ENCODE measurements around the gene TTC39C.

TTC39C gene

DNA sequence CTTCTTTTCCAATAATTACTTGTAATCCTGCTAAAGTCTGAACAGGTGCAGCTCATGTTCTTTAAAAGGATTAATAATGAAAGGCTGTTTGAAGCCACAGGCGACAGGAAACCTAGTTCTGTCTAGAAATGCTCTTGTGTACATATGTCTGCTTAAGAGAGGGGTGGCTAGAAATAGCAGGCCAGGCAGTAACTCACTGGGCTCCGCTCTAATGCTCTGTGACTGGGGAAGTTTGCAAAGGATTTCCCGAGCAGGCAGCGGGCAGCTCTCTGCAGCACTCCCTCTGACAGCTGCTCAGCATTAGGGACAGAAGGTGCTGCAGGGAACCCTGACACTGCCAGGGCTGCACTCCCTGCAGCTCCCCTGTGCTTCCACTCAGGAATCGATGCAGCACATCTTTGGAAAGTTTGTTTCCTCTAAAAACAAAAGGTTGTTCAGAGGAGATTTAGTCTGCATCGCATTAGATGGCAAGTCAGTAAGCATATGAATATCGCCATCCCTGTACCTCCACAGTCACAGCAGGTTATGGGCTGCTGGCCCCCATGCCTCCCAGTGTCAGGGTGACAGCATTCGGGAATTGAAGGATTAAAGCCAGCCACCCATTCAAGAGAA lies 33.1 kb upstream of the TTC39C start:
- no peak for DNase-seq (ENCODE audit: low read depth, low spot score)
- CTCF ChIA-PET, result interaction anchor here (1.1 kb wide), 1 partner anchor 62 kb away, joined by 3 read pairs; no protein-coding TSS in a partner anchor
- H3K4me3 ChIP-seq (ENCODE audit: low read depth, low read length), result no peak overlapping the region
- TF ChIP-seq, protein P1, sequence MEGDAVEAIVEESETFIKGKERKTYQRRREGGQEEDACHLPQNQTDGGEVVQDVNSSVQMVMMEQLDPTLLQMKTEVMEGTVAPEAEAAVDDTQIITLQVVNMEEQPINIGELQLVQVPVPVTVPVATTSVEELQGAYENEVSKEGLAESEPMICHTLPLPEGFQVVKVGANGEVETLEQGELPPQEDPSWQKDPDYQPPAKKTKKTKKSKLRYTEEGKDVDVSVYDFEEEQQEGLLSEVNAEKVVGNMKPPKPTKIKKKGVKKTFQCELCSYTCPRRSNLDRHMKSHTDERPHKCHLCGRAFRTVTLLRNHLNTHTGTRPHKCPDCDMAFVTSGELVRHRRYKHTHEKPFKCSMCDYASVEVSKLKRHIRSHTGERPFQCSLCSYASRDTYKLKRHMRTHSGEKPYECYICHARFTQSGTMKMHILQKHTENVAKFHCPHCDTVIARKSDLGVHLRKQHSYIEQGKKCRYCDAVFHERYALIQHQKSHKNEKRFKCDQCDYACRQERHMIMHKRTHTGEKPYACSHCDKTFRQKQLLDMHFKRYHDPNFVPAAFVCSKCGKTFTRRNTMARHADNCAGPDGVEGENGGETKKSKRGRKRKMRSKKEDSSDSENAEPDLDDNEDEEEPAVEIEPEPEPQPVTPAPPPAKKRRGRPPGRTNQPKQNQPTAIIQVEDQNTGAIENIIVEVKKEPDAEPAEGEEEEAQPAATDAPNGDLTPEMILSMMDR (IDR thresholded peaks at IDR 0.05; ENCODE audit: insufficient read depth, low read length, missing control alignments), result no peak
- POLR2A ChIA-PET, result no interaction called here

GRCh38 chr18:23982155-23983079 lies 32.1 kb upstream of the TTC39C start:
- ChIA-PET CTCF (no interaction called here), POLR2A (interaction anchor here (1.2 kb wide), 1 partner anchor 156 kb away, joined by 3 read pairs; the partner anchor contains the start of gene CABYR)
- H3K4me3 ChIP-seq (ENCODE audit: low read depth, low read length), result no peak overlapping the region
- no peak for DNase-seq (ENCODE audit: low read depth, low spot score)
- TF ChIP-seq, protein P1 (IDR thresholded peaks at IDR 0.05; ENCODE audit: insufficient read depth, low read length, missing control alignments), result no peak

DNA sequence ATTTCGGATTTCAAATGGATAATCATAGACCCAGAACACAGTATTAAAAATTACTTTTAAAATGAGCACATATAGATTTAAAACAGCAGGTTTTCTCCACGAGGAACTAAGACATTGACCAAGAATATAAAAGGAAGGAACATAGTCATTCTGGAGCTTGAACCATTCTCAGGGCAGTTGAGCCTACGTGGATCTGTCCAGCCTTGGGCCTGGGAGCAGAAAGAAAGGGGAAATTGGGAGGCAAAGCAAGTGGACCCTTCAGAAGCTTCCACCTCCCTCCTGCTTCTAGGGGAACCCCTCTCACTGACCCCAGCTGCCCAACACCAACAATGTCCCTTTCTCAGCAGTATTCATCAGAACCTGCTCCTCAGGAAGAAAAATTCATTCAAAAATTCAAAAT lies 31.4 kb upstream of the TTC39C start:
- no peak for DNase-seq (ENCODE audit: low read depth, low spot score)
- H3K4me3 ChIP-seq (ENCODE audit: low read depth, low read length), result no peak overlapping the region
- CTCF ChIA-PET, result no interaction called here
- TF ChIP-seq, protein P1 (IDR thresholded peaks at IDR 0.05; ENCODE audit: insufficient read depth, low read length, missing control alignments), result no peak
- POLR2A ChIA-PET, result interaction anchor here (1.2 kb wide), 1 partner anchor 156 kb away, joined by 3 read pairs; the partner anchor contains the start of gene CABYR

DNA sequence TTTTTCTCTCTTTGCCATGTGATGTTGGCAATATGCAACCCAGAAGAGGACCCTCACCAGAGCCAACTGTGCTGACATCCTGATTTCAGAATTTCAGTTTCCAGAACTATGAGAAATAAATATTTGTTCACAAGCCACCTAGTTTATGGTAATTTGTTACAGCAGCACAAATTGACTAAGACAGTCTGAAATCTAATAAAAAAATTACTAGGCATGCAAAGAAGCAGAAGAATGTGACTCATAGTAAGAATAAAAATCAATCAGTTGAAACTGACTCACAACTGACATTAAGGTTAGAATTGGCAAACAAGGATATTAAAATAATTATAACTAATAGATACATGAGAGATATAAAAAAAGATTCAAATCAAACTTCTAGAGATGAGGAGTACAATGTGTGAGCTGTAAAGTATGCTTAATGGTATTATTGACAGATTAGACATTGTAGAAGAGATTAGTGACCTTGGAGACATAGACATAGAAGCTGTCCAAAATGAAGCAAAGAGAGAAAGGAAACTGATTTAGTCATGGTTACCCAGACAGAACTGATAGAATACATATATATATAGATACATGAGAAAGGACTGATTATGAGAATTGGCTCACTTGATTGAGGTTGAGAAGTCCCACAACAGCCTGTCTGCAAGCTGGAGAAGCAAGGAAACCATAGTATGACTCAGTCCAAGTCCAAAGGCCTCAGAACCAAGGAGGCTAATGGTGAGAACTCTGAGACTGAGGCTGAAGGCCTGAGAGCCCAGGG lies 27.8 kb upstream of the TTC39C start:
- TF ChIP-seq, protein P1 (IDR thresholded peaks at IDR 0.05; ENCODE audit: insufficient read depth, low read length, missing control alignments), result no peak
- CTCF ChIA-PET, result no interaction called here
- POLR2A ChIA-PET, result no interaction called here
- H3K4me3 ChIP-seq (ENCODE audit: low read depth, low read length), result no peak overlapping the region
- DNase-seq (ENCODE audit: low read depth, low spot score), result no peak

- no peak for DNase-seq (ENCODE audit: low read depth, low spot score)
- CTCF ChIA-PET, result interaction anchor here (1.6 to 2.0 kb wide), 2 partner anchors 15 to 72 kb away, joined by 3 to 6 read pairs; no protein-coding TSS in a partner anchor
- no peak overlapping the region for H3K4me3 ChIP-seq (ENCODE audit: low read depth, low read length)
- TF ChIP-seq, protein P1 (IDR thresholded peaks at IDR 0.05; ENCODE audit: insufficient read depth, low read length, missing control alignments), result no peak
- POLR2A ChIA-PET, result no interaction called here
Observed at GRCh38 chr18:23990474-23991410, 23.8 kb upstream of the TTC39C start.

Measured in AG04449 (cell line).